Right ventricle myocardium inferior (tissue), 1 donor: Measurements from ENCODE around the gene AFAP1. TPM values are rescaled to one million over a fixed set of nuclear protein-coding genes. Genes with fewer than 3 reads are reported as not detected.
"Not testable (repeated sequence)": the region's sequence is repeated elsewhere in the genome, so short reads cannot be mapped to it uniquely, and the experiment has no call there.

Experiments used
- ATAC-seq: fragments of 200-7000 bp; cut with Tn5 transposase; one replicate; pipeline ENCODE4 v1.9.1; 2020; ENCODE audit warnings: mild to moderate bottlenecking, moderate library complexity
- DNase-seq: peaks from one replicate; pipeline ENCODE4 v3.0.0; 2021; ENCODE audit errors: missing footprints
- intact Hi-C: fragments of 100-400 bp; cut with DNase I; formaldehyde crosslinking; loops from one replicate; pipeline ENCODE4 v1.11.0; 2022
- total RNA-seq: library from RNA; stranded (reverse); fragmentation: NEBNext Ultra II Directional; extraction: Animal tissue kit (Norgen Biotek cat#: 25700); gene quantifications from one replicate; pipeline ENCODE4 v1.2.1, GENCODE V29; 2021
- donor health status: DM: no; HTN: yes; CAD: no; lungs with severe emphysema.

Gene AFAP1
- total RNA-seq, 1 donor from 2014 or later, result 8.0 TPM

- intact Hi-C loops, result no loop called here
- DNase-seq (no peak), ATAC-seq (peak; percentile 41)
Observed at GRCh38 chr4:7929118-7929951, 10.3 kb downstream of the AFAP1 start.

GRCh38 chr4:7928711-7929110 is 10.9 kb downstream of the AFAP1 start:
- intact Hi-C loops, result no loop called here
- ATAC-seq (no peak), DNase-seq (no peak)

- no peak for ATAC-seq
- intact Hi-C loops, result no loop called here
Observed at GRCh38 chr4:7926822-7927221, 12.8 kb downstream of the AFAP1 start.

GRCh38 chr4:7924570-7924969 is 15.1 kb downstream of the AFAP1 start:
- ATAC-seq, result no peak
- intact Hi-C loops, result no loop called here

More at GRCh38 chr4:7926822-7927221, 12.8 kb downstream of the AFAP1 start:
- DNase-seq, result no peak

GRCh38 chr4:7924163-7924562 is 15.5 kb downstream of the AFAP1 start:
- intact Hi-C loops, result no loop called here
- DNase-seq (no peak), ATAC-seq (no peak)

More at GRCh38 chr4:7924570-7924969, 15.1 kb downstream of the AFAP1 start:
- DNase-seq, result no peak

- ATAC-seq (no peak), DNase-seq (no peak)
- intact Hi-C loops, result no loop called here
Observed at GRCh38 chr4:7922466-7922865, 17.2 kb downstream of the AFAP1 start.

GRCh38 chr4:7918981-7919380 is 20.7 kb downstream of the AFAP1 start:
- ATAC-seq (no peak), DNase-seq (no peak)
- intact Hi-C loops, result no loop called here

- intact Hi-C loops, DNase-seq, ATAC-seq: not testable (repeated sequence)
Observed at GRCh38 chr4:7918187-7918586, 21.5 kb downstream of the AFAP1 start.

GRCh38 chr4:7917669-7918068 is 22.0 kb downstream of the AFAP1 start:
- ATAC-seq (no peak), DNase-seq (no peak)
- intact Hi-C loops, result no loop called here

GRCh38 chr4:7915875-7916242 is 23.8 kb downstream of the AFAP1 start:
- DNase-seq (no peak), ATAC-seq (no peak)
- intact Hi-C loops, result no loop called here

GRCh38 chr4:7912826-7913225 is 26.8 kb downstream of the AFAP1 start:
- DNase-seq, result no peak
- ATAC-seq, result no peak
- intact Hi-C loops, result no loop called here

GRCh38 chr4:7910952-7911578 is 28.6 kb downstream of the AFAP1 start:
- DNase-seq, result no peak
- intact Hi-C loops, result no loop called here
- peak; percentile 71 for ATAC-seq

GRCh38 chr4:7910263-7910896 is 29.3 kb downstream of the AFAP1 start:
- ATAC-seq (peak; percentile 57), DNase-seq (no peak)

GRCh38 chr4:7909463-7910262 is 30.0 kb downstream of the AFAP1 start:
- DNase-seq (no peak), ATAC-seq (peak; percentile 24)
- intact Hi-C loops, result no loop called here

More at GRCh38 chr4:7910263-7910896, 29.3 kb downstream of the AFAP1 start:
- intact Hi-C loops, result no loop called here

- intact Hi-C loops, result no loop called here
- DNase-seq (no peak), ATAC-seq (no peak)
Observed at GRCh38 chr4:7908668-7909067, 31.0 kb downstream of the AFAP1 start.

GRCh38 chr4:7907142-7907541 is 32.5 kb downstream of the AFAP1 start:
- intact Hi-C loops, result no loop called here
- DNase-seq (no peak), ATAC-seq (no peak)

GRCh38 chr4:7906171-7906701 is 33.4 kb downstream of the AFAP1 start:
- ATAC-seq, result no peak
- intact Hi-C loops, result no loop called here
- DNase-seq, result no peak

- ATAC-seq (peak; percentile 70), DNase-seq (no peak)
- intact Hi-C loops, result no loop called here
Observed at GRCh38 chr4:7904952-7905915, 34.4 kb downstream of the AFAP1 start.
